Measurements from ENCODE around the gene TMCC1. TPM values are rescaled to one million over a fixed set of nuclear protein-coding genes. Genes with fewer than 3 reads are reported as not detected.

The TMCC1 gene
- total RNA-seq, 1 experiment from 2014 or later, result 6.2 TPM

GRCh38 chr3:129658110-129658843, 235.2 kb downstream of the TMCC1 start:
- TF ChIP-seq, protein P1, sequence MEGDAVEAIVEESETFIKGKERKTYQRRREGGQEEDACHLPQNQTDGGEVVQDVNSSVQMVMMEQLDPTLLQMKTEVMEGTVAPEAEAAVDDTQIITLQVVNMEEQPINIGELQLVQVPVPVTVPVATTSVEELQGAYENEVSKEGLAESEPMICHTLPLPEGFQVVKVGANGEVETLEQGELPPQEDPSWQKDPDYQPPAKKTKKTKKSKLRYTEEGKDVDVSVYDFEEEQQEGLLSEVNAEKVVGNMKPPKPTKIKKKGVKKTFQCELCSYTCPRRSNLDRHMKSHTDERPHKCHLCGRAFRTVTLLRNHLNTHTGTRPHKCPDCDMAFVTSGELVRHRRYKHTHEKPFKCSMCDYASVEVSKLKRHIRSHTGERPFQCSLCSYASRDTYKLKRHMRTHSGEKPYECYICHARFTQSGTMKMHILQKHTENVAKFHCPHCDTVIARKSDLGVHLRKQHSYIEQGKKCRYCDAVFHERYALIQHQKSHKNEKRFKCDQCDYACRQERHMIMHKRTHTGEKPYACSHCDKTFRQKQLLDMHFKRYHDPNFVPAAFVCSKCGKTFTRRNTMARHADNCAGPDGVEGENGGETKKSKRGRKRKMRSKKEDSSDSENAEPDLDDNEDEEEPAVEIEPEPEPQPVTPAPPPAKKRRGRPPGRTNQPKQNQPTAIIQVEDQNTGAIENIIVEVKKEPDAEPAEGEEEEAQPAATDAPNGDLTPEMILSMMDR (conservative IDR thresholded peaks at IDR 0.05; ENCODE audit: low read depth, low read length), result no peak
- TF ChIP-seq EZH2 (IDR thresholded peaks at IDR 0.05; ENCODE audit: low read length, unreplicated experiment) (no peak), EZH2phosphoT487 (IDR thresholded peaks at IDR 0.05; ENCODE audit: borderline replicate concordance, low read length) (no peak)
- peaks cover 47% of the 10 kb centered on the region for H3K4me1 ChIP-seq (ENCODE audit: insufficient read depth, low read length)
- peak overlapping the region; percentile 44 for H3K27ac ChIP-seq (ENCODE audit: low read length)
- H3F3A ChIP-seq (ENCODE audit: low read length, unreplicated experiment), result peaks cover 5% of the 10 kb centered on the region
- peaks cover 71% of the 10 kb centered on the region for H3K79me2 ChIP-seq (ENCODE audit: low read length)
- ATAC-seq (no peak), DNase-seq (no peak)
- H3K4me2 ChIP-seq (ENCODE audit: low read length), result peak overlapping the region; percentile 5; the same call in 1 of the 2 replicates
- no peak overlapping the region; the same call in 1 of the 2 replicates for H3K9ac ChIP-seq (ENCODE audit: low read length)
- H3K4me3 ChIP-seq (ENCODE audit: low read length), result no peak overlapping the region
- no peaks in the 10 kb centered on the region for H3K27me3 ChIP-seq (ENCODE audit: low read length)
- H3K36me3 ChIP-seq (ENCODE audit: low read depth, low read length), result peaks cover 5% of the 10 kb centered on the region; the same call in 1 of the 2 replicates
- POLR2A ChIA-PET (ENCODE audit: unreplicated experiment), result no interaction called here
- H3K9me3 ChIP-seq (ENCODE audit: low read length), result no peaks in the 10 kb centered on the region
- intact Hi-C loops (cut with micrococcal nuclease), result no loop called here
- CTCF ChIA-PET, result no interaction called here
- no peaks in the 10 kb centered on the region for H3K9me2 ChIP-seq (replicated peaks; ENCODE audit: low read length)
- no peak overlapping the region for H2AFZ ChIP-seq (ENCODE audit: low read length)
- no peaks in the 10 kb centered on the region for H4K20me1 ChIP-seq (ENCODE audit: low read length)
- BruUV-seq (replicated peaks), result no TSS peak

GRCh38 chr3:129657261-129658046, 236.1 kb downstream of the TMCC1 start:
- peak overlapping the region; percentile 44 for H3K27ac ChIP-seq (ENCODE audit: low read length)
- no TSS peak for BruUV-seq (replicated peaks)
- CTCF ChIA-PET, result no interaction called here
- peaks cover 69% of the 10 kb centered on the region for H3K79me2 ChIP-seq (ENCODE audit: low read length)
- no peak for ATAC-seq
- H3K4me3 ChIP-seq (ENCODE audit: low read length), result no peak overlapping the region
- no peaks in the 10 kb centered on the region for H4K20me1 ChIP-seq (ENCODE audit: low read length)
- peaks cover 48% of the 10 kb centered on the region for H3K4me1 ChIP-seq (ENCODE audit: insufficient read depth, low read length)
- H2AFZ ChIP-seq (ENCODE audit: low read length), result no peak overlapping the region
- no peaks in the 10 kb centered on the region for H3K9me3 ChIP-seq (ENCODE audit: low read length)
- H3K27me3 ChIP-seq (ENCODE audit: low read length), result no peaks in the 10 kb centered on the region
- TF ChIP-seq, protein P1 (conservative IDR thresholded peaks at IDR 0.05; ENCODE audit: low read depth, low read length), result no peak
- TF ChIP-seq EZH2phosphoT487 (IDR thresholded peaks at IDR 0.05; ENCODE audit: borderline replicate concordance, low read length), result no peak
- no peak for TF ChIP-seq EZH2 (IDR thresholded peaks at IDR 0.05; ENCODE audit: low read length, unreplicated experiment)
- H3K36me3 ChIP-seq (ENCODE audit: low read depth, low read length), result peaks cover 5% of the 10 kb centered on the region; the same call in 1 of the 2 replicates
- POLR2A ChIA-PET (ENCODE audit: unreplicated experiment), result no interaction called here
- H3K9me2 ChIP-seq (replicated peaks; ENCODE audit: low read length), result no peaks in the 10 kb centered on the region
- no peak overlapping the region for H3K9ac ChIP-seq (ENCODE audit: low read length)
- peaks cover 3% of the 10 kb centered on the region for H3F3A ChIP-seq (ENCODE audit: low read length, unreplicated experiment)
- no peak for DNase-seq
- peak overlapping the region; percentile 5 for H3K4me2 ChIP-seq (ENCODE audit: low read length)
- intact Hi-C loops (cut with micrococcal nuclease), result no loop called here
